IPS-20b (cell line): ENCODE results near the gene MT1E.
"Not testable (repeated sequence)": the region's sequence is repeated elsewhere in the genome, so short reads cannot be mapped to it uniquely, and the experiment has no call there.

Experiments
- H3K27ac ChIP-seq: one replicate; pipeline ENCODE4 v1.5.1; 2013; ENCODE audit warnings: low read length
- H3K27me3 ChIP-seq: 2 replicates; pipeline ENCODE4 v1.6.1; 2013; ENCODE audit warnings: mild to moderate bottlenecking, low read length, inconsistent platforms; ENCODE audit not compliant: insufficient read depth
- H3K36me3 ChIP-seq: 2 replicates; pipeline ENCODE4 v1.6.1; 2013; ENCODE audit warnings: low read depth, mild to moderate bottlenecking, inconsistent platforms, low read length, moderate library complexity; ENCODE audit not compliant: insufficient read depth
- H3K4me1 ChIP-seq: 2 replicates; pipeline ENCODE4 v1.6.1; 2013; ENCODE audit warnings: mild to moderate bottlenecking, control low read depth, inconsistent platforms, low read length, moderate library complexity; ENCODE audit not compliant: insufficient read depth
- H3K4me3 ChIP-seq: 2 replicates; pipeline ENCODE4 v1.5.1; 2013; ENCODE audit warnings: mild to moderate bottlenecking, low read length, inconsistent platforms
- H3K9ac ChIP-seq: 2 replicates; pipeline ENCODE4 v1.6.1; 2013; ENCODE audit warnings: low read depth, mild to moderate bottlenecking, inconsistent platforms, low read length, moderate library complexity
- H3K9me3 ChIP-seq: 2 replicates; pipeline ENCODE4 v1.6.1; 2013; ENCODE audit warnings: mild to moderate bottlenecking, low read depth, low read length, inconsistent platforms; ENCODE audit not compliant: insufficient read depth

MT1E gene

DNA sequence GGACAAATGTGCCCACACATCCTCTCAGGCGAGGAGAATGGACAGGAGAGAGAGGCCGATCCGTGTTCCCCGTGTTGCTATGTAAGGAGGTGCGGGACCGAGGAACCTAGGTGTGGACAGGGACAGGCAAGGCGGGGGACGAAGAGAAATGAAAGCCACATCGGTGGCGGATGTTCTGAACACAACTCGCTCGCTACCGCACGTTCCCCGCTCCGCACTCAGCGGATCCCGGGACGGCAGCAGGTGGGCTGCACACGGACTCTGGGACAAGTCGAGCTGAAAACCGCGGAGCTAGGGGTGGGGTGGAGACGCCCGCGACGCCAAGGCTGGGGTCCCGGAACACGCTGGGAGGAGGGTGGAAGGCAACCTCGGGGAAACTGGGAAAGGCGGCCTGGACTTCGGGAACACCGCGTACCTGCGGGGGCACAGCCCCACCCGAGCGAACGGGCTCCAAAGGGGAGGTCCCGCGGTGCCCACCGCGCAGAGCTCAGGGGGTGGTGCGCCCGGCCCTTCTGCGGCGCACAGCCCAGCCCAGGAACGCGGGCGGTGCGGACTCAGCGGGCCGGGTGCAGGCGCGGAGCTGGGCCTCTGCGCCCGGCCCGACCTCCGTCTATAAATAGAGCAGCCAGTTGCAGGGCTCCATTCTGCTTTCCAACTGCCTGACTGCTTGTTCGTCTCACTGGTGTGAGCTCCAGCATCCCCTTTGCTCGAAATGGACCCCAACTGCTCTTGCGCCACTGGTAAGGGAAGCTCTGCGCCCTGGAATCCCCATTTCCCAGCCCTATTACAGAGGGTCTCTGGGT is at the start of gene MT1E:
MT1E (plus strand) TSS at position 642 of the 803 bp plus-strand sequence; CDS start at position 713, 71 bp downstream.
- Histone ChIP-seq H3K36me3 (no peaks in the 10 kb centered on the region), H3K9ac (no peak within 1 kb of the TSS), H3K27ac (no peak within 1 kb of the TSS), H3K27me3 (peaks cover 100% of the 10 kb centered on the region), H3K4me3 (peak within 1 kb of the TSS; percentile 64), H3K4me1 (peaks cover 14% of the 10 kb centered on the region), H3K9me3 (no peaks in the 10 kb centered on the region)

DNA sequence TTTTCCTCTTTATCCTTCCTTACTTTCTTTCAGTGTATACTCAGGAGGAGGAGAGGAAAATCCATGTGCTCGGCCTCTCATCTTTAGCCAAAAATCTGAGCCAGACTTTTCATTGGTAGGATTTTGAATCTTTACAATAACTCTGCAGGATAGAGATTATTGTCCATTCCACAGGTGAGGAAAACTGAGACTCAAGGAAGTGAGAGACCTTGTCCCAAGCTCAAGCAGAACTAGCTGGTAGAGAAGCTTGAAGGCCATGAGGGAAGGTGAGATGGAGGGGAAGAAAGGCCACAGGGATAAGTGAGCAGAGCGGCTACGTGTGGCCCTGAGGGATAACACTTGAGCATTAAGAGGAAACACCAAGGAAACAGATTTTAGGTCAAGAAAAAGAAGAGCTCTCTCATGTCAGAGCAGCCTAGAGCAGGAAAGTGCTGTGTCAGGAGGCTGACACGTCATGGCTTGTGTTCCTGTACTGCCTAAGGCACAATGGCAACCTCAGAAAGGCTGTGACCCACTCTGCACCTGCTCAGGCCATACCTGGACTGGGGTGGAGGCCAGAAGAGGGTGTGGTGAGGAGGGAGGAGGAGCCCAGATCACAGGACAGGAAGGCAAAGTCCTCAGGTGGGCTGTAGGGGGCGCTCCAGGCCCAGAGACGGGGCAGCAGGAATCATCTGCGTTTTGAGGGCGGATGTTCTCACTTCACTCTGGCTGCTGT is 48.8 kb upstream of the MT1E start:
- no peaks in the 10 kb centered on the region; the same call in 1 of the 2 replicates for H3K9me3 ChIP-seq
- H3K4me3 ChIP-seq: no peak overlapping the region
- no peak overlapping the region for H3K27ac ChIP-seq
- no peaks in the 10 kb centered on the region for H3K4me1 ChIP-seq
- H3K36me3 ChIP-seq: no peaks in the 10 kb centered on the region
- H3K9ac ChIP-seq: no peak overlapping the region
- H3K27me3 ChIP-seq: no peaks in the 10 kb centered on the region; the same call in 1 of the 2 replicates

DNA sequence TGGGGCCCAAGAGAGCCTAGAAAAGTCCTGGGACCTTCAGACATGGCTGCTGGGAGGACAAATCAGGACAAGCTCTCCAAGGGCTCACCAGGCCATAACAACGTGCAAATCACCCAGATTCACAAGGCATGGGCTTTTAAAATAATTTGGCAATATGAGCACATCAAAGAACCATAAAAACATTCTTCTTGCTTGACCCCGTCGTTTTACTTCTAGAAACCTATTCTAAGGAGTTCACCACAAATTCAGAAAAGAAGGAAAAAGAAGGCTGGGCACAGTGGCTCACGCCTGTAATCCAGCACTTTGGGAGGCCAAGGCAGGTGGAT is 48.3 kb upstream of the MT1E start:
- Histone ChIP-seq H3K36me3 (no peaks in the 10 kb centered on the region), H3K4me3 (no peak overlapping the region), H3K9ac (no peak overlapping the region), H3K27ac (no peak overlapping the region), H3K9me3 (no peaks in the 10 kb centered on the region; the same call in 1 of the 2 replicates), H3K27me3 (no peaks in the 10 kb centered on the region; the same call in 1 of the 2 replicates), H3K4me1 (no peaks in the 10 kb centered on the region)

DNA sequence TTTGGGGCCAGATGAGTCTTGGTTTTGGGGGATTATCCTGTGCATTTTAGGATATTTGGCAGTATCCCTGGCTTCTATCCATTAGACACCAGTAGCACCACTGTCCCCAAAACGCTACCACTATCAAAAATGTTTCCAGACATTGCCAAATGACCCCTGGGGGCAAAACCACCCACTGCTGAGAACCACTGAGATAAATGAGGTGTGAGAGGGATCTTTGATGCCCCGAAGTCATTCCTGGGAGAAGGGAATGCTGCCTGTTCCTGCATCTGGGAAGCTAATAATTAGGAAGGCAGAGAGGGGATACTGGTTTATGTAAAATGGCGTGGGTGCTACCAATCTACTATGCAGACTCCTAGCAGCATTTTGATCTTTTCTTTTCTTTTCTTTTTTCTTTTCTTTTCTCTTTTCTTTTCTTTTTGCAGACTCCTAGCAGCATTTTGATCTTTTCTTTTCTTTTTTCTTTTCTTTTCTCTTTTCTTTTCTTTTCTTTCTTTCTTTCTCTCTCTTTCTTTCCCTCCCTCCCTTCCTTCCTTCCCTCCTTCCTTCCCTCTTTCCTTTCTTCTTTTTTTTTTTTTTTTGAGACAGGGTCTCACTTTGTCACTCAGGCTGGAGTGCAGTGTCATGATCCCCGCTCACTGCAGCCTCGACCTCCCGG is 45.1 kb upstream of the MT1E start:
- Histone ChIP-seq H3K27me3 (peaks cover 3% of the 10 kb centered on the region), H3K36me3 (no peaks in the 10 kb centered on the region), H3K4me3 (no peak overlapping the region), H3K4me1 (no peaks in the 10 kb centered on the region), H3K9ac (no peak overlapping the region), H3K9me3 (no peaks in the 10 kb centered on the region; the same call in 1 of the 2 replicates), H3K27ac (no peak overlapping the region)

GRCh38 chr16:56582911-56583310 is 42.7 kb upstream of the MT1E start:
- peaks cover 27% of the 10 kb centered on the region for H3K27me3 ChIP-seq
- not testable (repeated sequence) for H3K9ac ChIP-seq, H3K27ac ChIP-seq, H3K9me3 ChIP-seq, H3K36me3 ChIP-seq, H3K4me3 ChIP-seq, H3K4me1 ChIP-seq

GRCh38 chr16:56583351-56584168 is 42.0 kb upstream of the MT1E start:
- Histone ChIP-seq H3K27me3 (peaks cover 33% of the 10 kb centered on the region), H3K9ac (no peak overlapping the region), H3K9me3 (no peaks in the 10 kb centered on the region), H3K27ac (no peak overlapping the region), H3K4me1 (no peaks in the 10 kb centered on the region), H3K4me3 (no peak overlapping the region), H3K36me3 (no peaks in the 10 kb centered on the region)

DNA sequence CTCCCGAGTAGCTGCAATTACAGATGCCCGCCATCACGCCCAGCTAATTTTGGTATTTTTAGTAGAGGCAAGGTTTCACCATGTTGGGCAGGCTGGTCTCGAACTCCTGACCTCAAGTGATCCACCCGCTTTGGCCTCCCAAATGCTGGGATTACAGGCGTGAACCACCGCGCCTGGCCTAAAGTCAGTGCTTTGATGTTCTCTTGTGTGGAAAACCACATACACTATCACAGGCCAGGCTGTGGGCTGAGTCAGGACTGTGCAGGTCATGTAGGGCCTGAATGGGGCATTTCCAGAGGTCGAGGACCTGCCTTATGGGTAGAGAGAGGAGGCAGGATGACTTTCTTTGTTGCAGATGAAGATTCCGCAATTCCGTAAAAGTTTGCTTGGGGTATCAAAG is 41.3 kb upstream of the MT1E start:
- Histone ChIP-seq H3K4me1 (no peaks in the 10 kb centered on the region), H3K4me3 (no peak overlapping the region), H3K9me3 (no peaks in the 10 kb centered on the region), H3K9ac (no peak overlapping the region), H3K36me3 (no peaks in the 10 kb centered on the region), H3K27me3 (peaks cover 40% of the 10 kb centered on the region), H3K27ac (no peak overlapping the region)

- Histone ChIP-seq H3K4me1 (no peaks in the 10 kb centered on the region; the same call in 1 of the 2 replicates), H3K27ac (no peak overlapping the region), H3K9ac (no peak overlapping the region), H3K27me3 (peaks cover 85% of the 10 kb centered on the region), H3K36me3 (no peaks in the 10 kb centered on the region), H3K4me3 (peak overlapping the region; percentile 68; the same call in 1 of the 2 replicates), H3K9me3 (no peaks in the 10 kb centered on the region)
Measured at GRCh38 chr16:56588781-56589140, 36.8 kb upstream of the MT1E start.

DNA sequence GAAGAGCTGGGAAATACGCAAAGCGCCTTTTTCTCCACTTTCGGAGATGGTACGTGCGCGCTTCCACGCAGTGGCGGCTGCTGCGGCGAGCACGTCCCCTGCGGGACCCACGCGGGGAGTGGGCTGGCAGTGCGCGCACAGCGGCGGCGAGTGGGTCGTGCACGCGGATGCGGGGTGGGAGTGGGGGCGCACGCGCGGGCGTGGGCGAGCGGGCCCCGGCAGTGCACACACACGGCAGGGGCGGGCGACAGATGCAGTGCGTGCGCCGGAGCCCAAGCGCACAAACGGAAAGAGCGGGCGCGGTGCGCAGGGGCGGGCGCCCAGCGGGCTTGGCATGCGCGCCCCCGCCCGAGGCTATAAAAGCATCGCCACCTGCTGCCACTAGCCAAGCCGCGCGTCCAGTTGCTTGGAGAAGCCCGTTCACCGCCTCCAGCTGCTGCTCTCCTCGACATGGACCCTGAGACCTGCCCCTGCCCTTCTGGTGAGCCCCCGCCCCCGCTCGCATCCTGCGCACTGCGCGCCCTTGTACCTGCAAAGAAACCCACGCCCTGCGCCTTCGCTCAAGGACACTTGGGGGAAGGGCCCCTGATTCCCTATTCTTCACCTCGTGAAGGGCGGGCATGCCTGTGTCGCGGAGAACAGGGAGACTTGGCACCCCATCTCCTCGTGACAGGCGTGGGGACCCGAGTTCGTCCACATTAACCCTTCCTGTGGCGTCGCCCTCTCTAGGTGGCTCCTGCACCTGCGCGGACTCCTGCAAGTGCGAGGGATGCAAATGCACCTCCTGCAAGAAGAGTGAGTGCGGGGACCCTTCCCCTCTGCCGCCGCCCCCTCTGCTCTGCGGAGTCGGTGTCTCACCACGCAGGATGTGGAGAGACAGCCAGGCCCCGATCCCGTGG is 36.2 kb upstream of the MT1E start, which contains the start of gene MT3:
MT3 (plus strand) TSS at position 388 of the 899 bp plus-strand sequence; CDS start at position 451, 63 bp downstream.
- no peaks in the 10 kb centered on the region; the same call in 1 of the 2 replicates for H3K4me1 ChIP-seq
- H3K9me3 ChIP-seq: no peaks in the 10 kb centered on the region
- H3K27ac ChIP-seq: no peak within 1 kb of the TSS
- peaks cover 85% of the 10 kb centered on the region for H3K27me3 ChIP-seq
- no peaks in the 10 kb centered on the region for H3K36me3 ChIP-seq
- no peak within 1 kb of the TSS for H3K9ac ChIP-seq
- H3K4me3 ChIP-seq: peak within 1 kb of the TSS; percentile 68

DNA sequence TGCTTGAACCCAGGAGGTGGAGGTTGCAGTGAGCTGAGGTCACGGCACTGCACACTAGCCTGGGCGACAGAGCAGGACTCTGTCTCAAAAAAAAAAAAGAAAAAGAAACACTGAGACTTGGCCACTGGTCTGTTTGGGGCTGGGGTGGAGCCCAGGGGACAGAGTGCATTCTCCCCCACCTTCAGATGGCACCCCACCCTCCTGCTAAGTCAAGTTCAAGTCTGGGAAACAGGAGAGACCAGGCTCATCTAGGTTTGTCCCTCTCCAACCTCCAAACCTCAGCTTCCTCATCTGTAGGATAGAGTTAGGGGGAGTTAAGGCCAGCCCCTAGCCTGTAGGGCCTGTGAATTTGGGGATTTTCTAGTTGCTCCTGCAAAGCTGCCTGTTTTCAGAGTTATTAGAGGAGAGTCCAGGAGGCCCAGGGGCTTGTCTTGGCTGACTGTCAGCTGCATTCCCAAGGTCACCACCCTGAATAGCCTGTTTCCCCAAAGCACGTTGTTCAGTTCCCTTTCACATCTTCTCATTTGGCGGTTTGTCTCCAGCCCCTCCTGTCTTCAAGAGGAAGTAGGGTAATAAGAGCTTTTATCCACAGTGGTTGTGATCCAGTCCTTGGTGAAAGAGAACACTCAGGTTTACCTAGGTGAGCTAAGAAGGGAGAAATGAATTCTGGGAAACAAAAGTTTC is 34.1 kb upstream of the MT1E start:
- Histone ChIP-seq H3K9me3 (no peaks in the 10 kb centered on the region), H3K27me3 (peaks cover 74% of the 10 kb centered on the region), H3K4me1 (no peaks in the 10 kb centered on the region; the same call in 1 of the 2 replicates), H3K4me3 (no peak overlapping the region), H3K36me3 (no peaks in the 10 kb centered on the region), H3K9ac (no peak overlapping the region), H3K27ac (no peak overlapping the region)
